ENCODE data around the gene LILRA1. TPM values are rescaled to one million over a fixed set of nuclear protein-coding genes. Genes with fewer than 3 reads are reported as not detected.

Gene LILRA1
- total RNA-seq, 1 experiment from 2014 or later: not detected

GRCh38 chr19:54573330-54573872 is 20.0 kb upstream of the LILRA1 start, which contains the start of gene LILRA2 (continued):
- no peak for TF ChIP-seq EZH2phosphoT487 (IDR thresholded peaks at IDR 0.05; ENCODE audit: borderline replicate concordance)
- TF ChIP-seq POLR2AphosphoS5 (IDR thresholded peaks at IDR 0.05; ENCODE audit: low read depth, low read length): no peak

- H3K9ac ChIP-seq (ENCODE audit: low read length): no peak overlapping the region
- intact Hi-C loops (cut with micrococcal nuclease): no loop called here
- H3K27me3 ChIP-seq (ENCODE audit: insufficient read depth, low read length): peaks cover 43% of the 10 kb centered on the region
- RAD21 ChIA-PET (ENCODE audit: low non-redundant PET in 1 of 2, low total read pairs in 2 of 2, uncharacterized antibody in 2 of 2, unreplicated experiment in 2 of 2): no interaction called here
- H3K9me3 ChIP-seq (ENCODE audit: control insufficient read depth in 1 of 2, insufficient read depth in 1 of 2, low read depth in 1 of 2, low read length in 2 of 2): no peaks in the 10 kb centered on the region
- no peaks in the 10 kb centered on the region for H3K9me2 ChIP-seq (ENCODE audit: insufficient read depth)
- ATAC-seq (no peak), DNase-seq (ENCODE audit: low read depth, low spot score) (no peak)
- no peaks in the 10 kb centered on the region for H3K79me2 ChIP-seq (ENCODE audit: insufficient read depth, low read length)
- no peaks in the 10 kb centered on the region for H3K36me3 ChIP-seq (ENCODE audit: control insufficient read depth in 1 of 2, insufficient read depth in 2 of 2, low read length in 2 of 2)
- POLR2A ChIA-PET: no interaction called here
- TF ChIP-seq JUND (IDR thresholded peaks at IDR 0.05): no peak
- no peak for TF ChIP-seq MAX (IDR thresholded peaks at IDR 0.05)
- no peak for TF ChIP-seq EZH2 (IDR thresholded peaks at IDR 0.05)
- TF ChIP-seq POLR2AphosphoS5 (IDR thresholded peaks at IDR 0.05; ENCODE audit: low read depth, low read length): no peak
- no peak for TF ChIP-seq EGR1 (IDR thresholded peaks at IDR 0.05; ENCODE audit: low read depth)
- TF ChIP-seq RAD21 (IDR thresholded peaks at IDR 0.05; ENCODE audit: low read depth): no peak
- TF ChIP-seq ZNF274 (IDR thresholded peaks at IDR 0.05; ENCODE audit: low read depth, low read length): no peak
- TF ChIP-seq SIN3A (IDR thresholded peaks at IDR 0.05; ENCODE audit: low read depth): no peak
- TF ChIP-seq FOSL1 (IDR thresholded peaks at IDR 0.05; ENCODE audit: low read depth): no peak
- TF ChIP-seq CBX3 (IDR thresholded peaks at IDR 0.05; ENCODE audit: low read depth): no peak
- TF ChIP-seq CTCF (IDR thresholded peaks at IDR 0.05 in 2 of 3, conservative IDR thresholded peaks at IDR 0.05 in 1 of 3; ENCODE audit: borderline replicate concordance in 1 of 3, insufficient read depth in 1 of 3, low read depth in 2 of 3, low read length in 2 of 3): no peak
- no peak for TF ChIP-seq EZH2phosphoT487 (IDR thresholded peaks at IDR 0.05; ENCODE audit: borderline replicate concordance)
- no peak for TF ChIP-seq ATF3 (IDR thresholded peaks at IDR 0.05)
- TF ChIP-seq SRF (IDR thresholded peaks at IDR 0.05; ENCODE audit: low read depth): no peak
- no peak for TF ChIP-seq ZFX (IDR thresholded peaks at IDR 0.05)
- no peak overlapping the region for H2AFZ ChIP-seq (ENCODE audit: low read depth, low read length, poor library complexity, severe bottlenecking)
- BruUV-seq (replicated peaks): no TSS peak
- no peaks in the 10 kb centered on the region for H3K4me1 ChIP-seq (ENCODE audit: control insufficient read depth in 1 of 2, insufficient read depth in 2 of 2, low read length in 2 of 2)
- no peak overlapping the region for H3K27ac ChIP-seq (ENCODE audit: low read depth, low read length)
- H4K20me1 ChIP-seq (ENCODE audit: insufficient read depth): no peaks in the 10 kb centered on the region
- H3K4me3 ChIP-seq (replicated peaks in 1 of 2; ENCODE audit: low read depth in 1 of 2, low read length in 2 of 2): no peak overlapping the region
- no peak overlapping the region for H3K4me2 ChIP-seq (ENCODE audit: low read length)
- CTCF ChIA-PET: no interaction called here
Measured at GRCh38 chr19:54574051-54574450, 19.4 kb upstream of the LILRA1 start.
